Stomach (tissue), 9 donors: ENCODE data around the gene CCDC32. TPM values are rescaled to one million over a fixed set of nuclear protein-coding genes. Genes with fewer than 3 reads are reported as not detected.
"Not testable (repeated sequence)": the region's sequence is repeated elsewhere in the genome, so short reads cannot be mapped to it uniquely, and the experiment has no call there.

ENCODE experiments used
- DNase-seq, 2 donors: peaks; one replicate each; pipeline versions ENCODE4 v3.0.0 to v3.0.0-alpha.2; 2013 to 2019
- H3K27ac ChIP-seq, 5 donors: fragments of 200-600 bp in 4 of 5; sonication (generic) in 4 of 5; one replicate each; pipeline ENCODE4 v1.5.1; 2013 to 2019; ENCODE audit warnings: mild to moderate bottlenecking in 1 of 5, moderate library complexity in 1 of 5
- H3K27me3 ChIP-seq, 3 donors: fragments of 200-600 bp; sonication (generic); one replicate each; pipeline ENCODE4 v1.5.1; 2017 to 2019; ENCODE audit warnings: mixed run types in 1 of 3
- H3K36me3 ChIP-seq, 4 donors: fragments of 200-600 bp; sonication (generic); 1 replicate in 3 of 4; 2 replicates in 1 of 4; pipeline ENCODE4 v1.5.1; 2016 to 2019
- H3K4me1 ChIP-seq, 4 donors: fragments of 200-600 bp; sonication (generic); one replicate each; pipeline ENCODE4 v1.5.1; 2016 to 2019
- H3K4me3 ChIP-seq, 4 donors: fragments of 200-600 bp; sonication (generic) in 3 of 4; one replicate each; pipeline ENCODE4 v1.5.1; 2016 to 2019; ENCODE audit warnings: mild to moderate bottlenecking in 1 of 4
- H3K9me3 ChIP-seq, 4 donors: fragments of 200-600 bp; sonication (generic); one replicate each; pipeline ENCODE4 v1.5.1; 2016 to 2019
- EP300 ChIP-seq: sonication (generic); formaldehyde crosslinking; IDR thresholded peaks from one replicate; pipeline ENCODE4 v1.6.1; 2017; ENCODE audit warnings: antibody characterized with exemption
- POLR2A ChIP-seq, 4 donors: fragments of 450-650 bp; IDR thresholded peaks; one replicate each; pipeline ENCODE4 v1.6.1; 2016; ENCODE audit warnings: antibody characterized with exemption in 4 of 4, control low read depth in 2 of 4, mild to moderate bottlenecking in 1 of 4, moderate library complexity in 1 of 4
- POLR2AphosphoS5 ChIP-seq, 3 donors: sonication (generic); formaldehyde crosslinking; IDR thresholded peaks; one replicate each; pipeline ENCODE4 v1.6.1; 2016; ENCODE audit warnings: antibody characterized with exemption in 3 of 3
- WGBS, 5 donors: extraction: QIAGEN DNeasy Blood & Tissue Kit in 3 of 5; methylation state at CpG; one replicate each; pipeline versions ENCODE4 v1.1.5 to v1.1.7; 2013 to 2018; 5-methylcytosine and 5-hydroxymethylcytosine counted together
- intact Hi-C: fragments of 100-400 bp; cut with DNase I; formaldehyde crosslinking; loops from one replicate; pipeline ENCODE4 v1.15.1; 2023; ENCODE audit warnings: low total_unique reads
- polyA plus RNA-seq, 3 donors: library from polyadenylated mRNA; stranded (reverse); fragments of 200-250 nt; gene quantifications; one replicate each; pipeline ENCODE4 v1.2.3, GENCODE V29; 2013
- total RNA-seq, 5 donors: library from RNA; depleted of rRNA; stranded (reverse); fragments of >200 nt; gene quantifications; one replicate each; pipeline versions ENCODE4 v1.1.0 to v1.2.3, GENCODE V29; 2014 to 2016
- TF ChIP-seq, protein P1 (sequence below), 7 experiments: fragments of 450-650 bp in 4 of 7; fragments of 200-600 bp in 3 of 7; sonication (generic) in 3 of 7; IDR thresholded peaks; one replicate each; pipeline ENCODE4 v1.5.1; 2016 to 2019; ENCODE audit warnings: antibody characterized with exemption in 7 of 7, control low read depth in 2 of 7, mild to moderate bottlenecking in 1 of 7
- donor health status: healthy with polysubstance abuse.
- donor health status: Bipolar disorder and iron deficiency.
- donor health status: healthy.

CCDC32 gene
- total and polyA plus RNA-seq, 8 donors = 12.3 to 65.7 (median 30.5) TPM

DNA sequence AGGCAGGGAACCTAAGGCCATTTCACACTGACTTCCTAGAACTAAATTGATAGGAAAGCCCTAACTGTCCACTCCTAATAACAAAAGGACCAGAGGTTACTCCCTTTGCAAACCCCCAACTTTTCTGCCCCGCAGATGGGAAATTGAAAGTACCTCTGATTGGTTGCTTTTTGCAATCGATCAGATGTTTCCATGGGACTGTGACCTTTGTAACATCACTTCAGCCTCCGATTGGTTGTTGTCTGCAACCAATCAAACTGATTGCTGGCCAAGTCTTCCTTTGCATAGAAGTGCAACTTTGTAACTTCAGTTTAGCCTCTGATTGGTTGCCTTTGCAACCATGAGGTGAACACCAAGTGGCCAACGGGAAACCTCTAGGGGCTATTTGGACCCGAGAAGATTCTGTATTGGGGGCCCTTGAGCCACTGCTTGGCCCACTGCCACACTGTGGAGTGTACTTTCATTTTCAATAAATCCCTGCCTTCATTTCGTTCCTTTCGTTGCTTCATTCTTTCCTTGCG is 17.9 kb upstream of the CCDC32 start:
- no peak for DNase-seq

DNA sequence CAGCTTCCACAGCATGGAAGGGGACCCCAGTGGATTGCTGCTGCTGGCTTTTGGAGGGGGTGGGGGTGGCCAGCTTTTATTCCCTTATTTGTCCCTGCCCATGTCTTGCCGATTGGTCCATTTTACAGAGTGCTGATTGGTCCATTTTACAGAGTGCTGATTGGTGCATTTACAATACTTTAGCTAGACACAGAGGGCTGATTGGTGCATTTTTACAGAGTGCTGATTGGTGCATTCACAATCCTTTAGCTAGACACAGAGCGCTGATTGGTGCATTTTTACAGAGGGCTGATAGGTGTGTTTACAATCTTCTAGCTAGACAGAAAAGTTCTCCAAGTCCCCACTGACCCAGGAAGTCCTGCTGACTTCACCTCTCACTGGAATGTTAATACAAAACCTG is 17.0 kb upstream of the CCDC32 start:
- DNase-seq, intact Hi-C loops, H3K9me3 ChIP-seq, H3K27ac ChIP-seq, H3K36me3 ChIP-seq, H3K4me3 ChIP-seq, H3K27me3 ChIP-seq, H3K4me1 ChIP-seq: not testable (repeated sequence)
- WGBS, 5 donors = 47 to 98% (median 70%) methylated on average over 2 of the region's 2 CpGs

More for the DNA sequence above, 17.9 kb upstream of the CCDC32 start:
- Histone ChIP-seq H3K4me1 (peaks cover 0 to 6% (median 3%) of the 10 kb centered on the region in 4 donors), H3K27ac (peak overlapping the region in 1 of 5 donors; percentile 51), H3K9me3 (no peaks in the 10 kb centered on the region), H3K36me3 (no peaks in the 10 kb centered on the region), H3K27me3 (no peaks in the 10 kb centered on the region), H3K4me3 (peak overlapping the region; percentile 28 to 39 (median 36))
- intact Hi-C loops = no loop called here
- TF ChIP-seq POLR2A (IDR thresholded peaks at IDR 0.05) = no peak
- TF ChIP-seq EP300 = no peak
- no peak for TF ChIP-seq POLR2AphosphoS5 (IDR thresholded peaks at IDR 0.05)
- TF ChIP-seq, protein P1, sequence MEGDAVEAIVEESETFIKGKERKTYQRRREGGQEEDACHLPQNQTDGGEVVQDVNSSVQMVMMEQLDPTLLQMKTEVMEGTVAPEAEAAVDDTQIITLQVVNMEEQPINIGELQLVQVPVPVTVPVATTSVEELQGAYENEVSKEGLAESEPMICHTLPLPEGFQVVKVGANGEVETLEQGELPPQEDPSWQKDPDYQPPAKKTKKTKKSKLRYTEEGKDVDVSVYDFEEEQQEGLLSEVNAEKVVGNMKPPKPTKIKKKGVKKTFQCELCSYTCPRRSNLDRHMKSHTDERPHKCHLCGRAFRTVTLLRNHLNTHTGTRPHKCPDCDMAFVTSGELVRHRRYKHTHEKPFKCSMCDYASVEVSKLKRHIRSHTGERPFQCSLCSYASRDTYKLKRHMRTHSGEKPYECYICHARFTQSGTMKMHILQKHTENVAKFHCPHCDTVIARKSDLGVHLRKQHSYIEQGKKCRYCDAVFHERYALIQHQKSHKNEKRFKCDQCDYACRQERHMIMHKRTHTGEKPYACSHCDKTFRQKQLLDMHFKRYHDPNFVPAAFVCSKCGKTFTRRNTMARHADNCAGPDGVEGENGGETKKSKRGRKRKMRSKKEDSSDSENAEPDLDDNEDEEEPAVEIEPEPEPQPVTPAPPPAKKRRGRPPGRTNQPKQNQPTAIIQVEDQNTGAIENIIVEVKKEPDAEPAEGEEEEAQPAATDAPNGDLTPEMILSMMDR (IDR thresholded peaks at IDR 0.05) = no peak
- 57 to 78% (median 66%) methylated on average over 8 of the region's 8 CpGs for WGBS, 5 donors

DNA sequence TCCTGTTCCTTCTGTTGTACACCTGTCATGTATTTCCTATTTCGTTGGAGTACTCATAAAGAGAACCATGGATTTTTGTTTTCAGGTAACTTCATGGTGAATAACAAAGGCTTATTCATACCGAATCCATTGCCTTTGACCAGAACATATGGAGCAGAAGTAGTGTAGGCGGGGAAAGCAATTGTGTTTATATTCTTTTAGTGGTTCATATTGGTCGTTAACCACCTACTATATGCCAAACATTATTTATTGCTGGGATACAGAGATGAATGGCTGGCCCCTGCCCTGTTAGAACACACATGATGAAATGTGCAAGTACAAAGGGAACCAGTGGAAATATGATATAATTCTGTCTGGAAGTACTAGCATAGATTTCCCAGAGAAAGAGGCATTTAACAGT is 14.1 kb upstream of the CCDC32 start:
- H3K36me3 ChIP-seq = peaks cover 4 to 17% (median 12%) of the 10 kb centered on the region in 4 donors
- no peak for TF ChIP-seq EP300
- TF ChIP-seq POLR2AphosphoS5 (IDR thresholded peaks at IDR 0.05) = no peak
- no peak for TF ChIP-seq POLR2A (IDR thresholded peaks at IDR 0.05)
- TF ChIP-seq, protein P1 (IDR thresholded peaks at IDR 0.05) = no peak
- intact Hi-C loops = no loop called here
- no peak overlapping the region for H3K27ac ChIP-seq
- H3K4me3 ChIP-seq = no peak overlapping the region
- 54 to 77% (median 63%) methylated on average over 4 of the region's 4 CpGs for WGBS, 5 donors
- H3K27me3 ChIP-seq = no peaks in the 10 kb centered on the region
- H3K4me1 ChIP-seq = peaks cover 0 to 6% (median 3%) of the 10 kb centered on the region in 4 donors
- DNase-seq = no peak
- no peaks in the 10 kb centered on the region for H3K9me3 ChIP-seq

- H3K27me3 ChIP-seq, H3K9me3 ChIP-seq, H3K4me3 ChIP-seq, H3K4me1 ChIP-seq, H3K27ac ChIP-seq, DNase-seq, intact Hi-C loops: not testable (repeated sequence)
- 96 to 100% (median 97%) methylated on average over 5 of the region's 5 CpGs for WGBS, 5 donors
- peaks cover 10 to 35% (median 32%) of the 10 kb centered on the region in 4 donors for H3K36me3 ChIP-seq
These were observed 12.1 kb upstream of the CCDC32 start for GRCh38 chr15:40576914-40577313.

DNA sequence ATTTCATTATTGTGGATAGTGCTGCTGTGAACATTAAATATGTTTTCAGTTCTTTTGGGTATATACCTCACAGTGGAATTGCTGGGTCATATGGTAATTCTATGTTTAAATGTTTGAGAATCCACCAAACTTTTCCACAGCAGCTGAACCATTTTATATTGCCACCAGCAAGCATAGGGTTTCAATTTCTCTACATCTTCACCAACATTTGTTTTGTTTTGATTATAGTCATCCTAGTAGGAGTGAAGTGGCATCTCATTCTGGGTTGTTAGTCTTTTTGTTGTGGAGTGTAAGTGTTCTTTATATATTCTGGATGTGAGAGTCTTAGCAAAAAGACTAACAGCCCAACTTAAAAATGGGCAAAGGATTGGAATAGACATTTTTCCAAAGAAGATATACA is 10.3 kb upstream of the CCDC32 start:
- intact Hi-C loops = no loop called here
- H3K27me3 ChIP-seq = no peaks in the 10 kb centered on the region
- H3K36me3 ChIP-seq = peaks cover 10 to 42% (median 38%) of the 10 kb centered on the region in 4 donors
- H3K4me3 ChIP-seq = no peak overlapping the region
- no peak overlapping the region for H3K27ac ChIP-seq
- TF ChIP-seq EP300 (no peak), POLR2AphosphoS5 (IDR thresholded peaks at IDR 0.05) (no peak), POLR2A (IDR thresholded peaks at IDR 0.05) (no peak)
- TF ChIP-seq, protein P1 (IDR thresholded peaks at IDR 0.05) = no peak
- no peak for DNase-seq
- H3K4me1 ChIP-seq = peaks cover 8 to 13% (median 10%) of the 10 kb centered on the region in 4 donors
- no peaks in the 10 kb centered on the region for H3K9me3 ChIP-seq
